Fibroblast of the aortic adventitia (primary cell): ENCODE results near the gene RNF167. TPM values are rescaled to one million over a fixed set of nuclear protein-coding genes. Genes with fewer than 3 reads are reported as not detected.

Source experiments
- DNase-seq: peaks from one replicate; pipeline ENCODE4 v3.0.0-alpha.2; 2010; ENCODE audit warnings: low read depth
- H3K4me3 ChIP-seq: 2 replicates; pipeline ENCODE4 v1.5.1; 2011; ENCODE audit warnings: low read depth, mild to moderate bottlenecking, control low read depth, low read length, moderate library complexity
- CTCF ChIP-seq: IDR thresholded peaks from 2 replicates; pipeline ENCODE4 v1.5.1; 2011; ENCODE audit warnings: mild to moderate bottlenecking, low read length, control low read depth, inconsistent platforms; ENCODE audit not compliant: insufficient read depth
- total RNA-seq: library from RNA; depleted of rRNA; stranded (reverse); fragments of >200 nt; gene quantifications from 2 replicates; pipeline ENCODE4 v1.2.3, GENCODE V29; 2012; ENCODE audit warnings: low replicate concordance

RNF167 gene
- total RNA-seq, 1 donor, result 26.4 TPM

DNA sequence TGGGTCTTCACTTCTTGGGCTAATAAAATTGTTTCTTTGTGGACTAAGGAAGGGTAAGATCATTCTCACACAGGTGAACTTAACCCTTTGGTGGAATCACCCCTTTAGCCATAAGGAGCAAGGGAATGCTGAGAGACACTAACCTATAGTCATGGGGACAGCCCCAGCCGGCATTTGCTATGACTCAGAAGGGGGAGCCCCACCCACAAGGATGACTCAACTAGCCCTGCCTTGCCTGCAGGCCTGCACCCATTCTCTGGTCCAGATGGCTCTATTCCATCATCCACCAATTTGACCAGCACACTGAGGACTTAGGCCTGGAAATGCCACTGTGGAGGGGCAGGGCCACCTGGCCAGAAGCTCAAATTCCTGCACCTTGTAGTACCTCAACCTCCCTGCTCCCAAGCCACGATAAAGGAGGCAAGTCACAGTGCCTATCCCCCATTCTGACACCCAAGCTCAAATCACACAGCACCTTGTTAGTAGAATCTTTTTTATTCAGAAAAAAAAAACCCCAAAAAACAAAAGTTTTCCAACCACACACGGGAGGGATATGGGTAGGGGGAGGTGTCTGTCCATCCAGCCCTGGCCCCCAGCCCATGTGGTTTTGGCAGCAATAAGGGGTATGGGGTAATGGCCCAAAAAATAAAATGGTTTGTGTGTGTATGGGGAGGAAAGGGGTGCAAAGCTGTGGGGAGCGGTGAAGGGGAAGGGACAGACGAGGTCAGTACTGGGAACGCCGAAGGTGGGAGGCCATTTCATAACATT, 5.3 kb downstream of the RNF167 start:
- peak; percentile 92 for DNase-seq
- H3K4me3 ChIP-seq, result peak overlapping the region; percentile 98
- TF ChIP-seq CTCF, result no peak

DNA sequence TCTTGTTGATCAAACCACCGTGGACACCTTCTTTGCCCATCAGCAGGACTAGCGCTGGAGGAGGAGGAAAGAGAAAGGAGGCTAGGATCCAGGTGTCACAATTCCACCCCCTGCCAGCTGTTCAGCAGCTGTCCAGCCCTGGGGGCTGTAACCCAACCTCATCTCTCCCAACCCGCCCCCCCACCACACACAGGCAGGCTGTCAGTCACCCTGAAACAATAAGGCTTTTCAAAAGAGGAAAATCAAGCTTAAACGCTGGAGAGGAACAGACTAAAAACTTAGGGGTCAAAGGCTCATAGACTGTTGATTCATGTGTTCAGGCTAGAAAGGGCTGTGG, 5.8 kb downstream of the RNF167 start:
- DNase-seq, result no peak
- TF ChIP-seq CTCF, result no peak
- peak overlapping the region; percentile 98 for H3K4me3 ChIP-seq

- peak overlapping the region; percentile 98 for H3K4me3 ChIP-seq
- DNase-seq, result no peak
- no peak for TF ChIP-seq CTCF
These were observed 6.4 kb downstream of the RNF167 start for GRCh38 chr17:4946312-4946976.

GRCh38 chr17:4947010-4947410, 6.9 kb downstream of the RNF167 start:
- no peak for TF ChIP-seq CTCF
- DNase-seq, result no peak
- peak overlapping the region; percentile 98 for H3K4me3 ChIP-seq

- peak overlapping the region; percentile 98 for H3K4me3 ChIP-seq
- peak; percentile 31 for DNase-seq
- TF ChIP-seq CTCF, result no peak
These were observed 7.5 kb downstream of the RNF167 start for GRCh38 chr17:4947411-4948165.

DNA sequence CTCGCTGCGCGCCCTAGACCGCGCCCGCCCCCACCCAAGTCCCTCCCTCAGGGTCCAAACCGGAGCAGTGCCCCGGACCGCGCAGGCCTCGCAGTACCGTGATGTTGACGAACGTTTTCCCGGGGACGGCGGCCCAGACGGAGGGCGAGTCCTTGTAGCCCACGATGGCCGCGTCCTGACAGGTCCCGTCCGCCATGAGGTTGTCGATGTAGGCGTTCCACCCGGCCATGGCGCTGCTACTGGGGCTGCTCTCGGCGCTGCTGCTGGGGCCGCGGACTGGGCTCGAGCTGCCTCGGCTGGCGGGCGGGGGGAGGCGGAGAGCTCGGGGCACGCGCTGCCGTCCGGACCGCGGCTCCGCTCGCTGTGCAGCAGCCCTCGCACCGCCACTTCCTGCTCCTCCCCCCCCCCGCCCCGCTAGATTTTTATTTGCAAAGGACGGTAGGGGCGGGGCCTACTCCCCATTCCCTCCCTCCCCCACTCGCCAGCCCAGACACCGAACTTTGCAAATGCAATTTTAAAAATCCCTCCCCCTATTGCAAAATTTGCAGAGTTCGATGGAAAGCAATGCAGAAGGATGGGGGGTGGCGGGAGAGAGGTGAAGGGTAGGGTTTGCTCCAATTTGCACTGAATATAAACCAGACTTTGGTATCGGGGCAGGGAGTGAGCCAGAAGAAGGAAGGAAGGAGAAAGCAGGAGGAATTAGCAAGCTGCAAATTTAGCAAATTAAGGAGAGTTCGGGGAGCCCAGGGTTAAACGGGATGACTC, 8.3 kb downstream of the RNF167 start, which contains the start of gene PFN1:
Gene PFN1, minus strand, starts transcription at position 365 of the 765 bp plus-strand sequence. Its CDS starts 136 bp downstream, at position 229.
- peak within 1 kb of the TSS; percentile 98 for H3K4me3 ChIP-seq
- DNase-seq, result peak; percentile 95
- TF ChIP-seq CTCF, result no peak
